HFFc6 (cell line): ENCODE data around the gene TLDC2. TPM values are rescaled to one million over a fixed set of nuclear protein-coding genes. Genes with fewer than 3 reads are reported as not detected.
A peak's percentile ranks its signal among the peaks of the same experiment; 100 is the strongest.

Experiments used
- DNase-seq: peaks from one replicate; pipeline ENCODE4 v3.0.0-alpha.2; 2018
- H3K27ac Mint-ChIP-seq: 2 replicates; pipeline ENCODE4 v1.8.0; 2020; ENCODE audit warnings: mild to moderate bottlenecking, mixed read lengths
- H3K27me3 Mint-ChIP-seq: 2 replicates; pipeline ENCODE4 v1.8.0; 2021; ENCODE audit warnings: mild to moderate bottlenecking, moderate library complexity, mixed read lengths; ENCODE audit not compliant: insufficient read depth
- H3K36me3 Mint-ChIP-seq: 2 replicates; pipeline ENCODE4 v1.8.0; 2021; ENCODE audit warnings: low read depth, mixed read lengths
- H3K4me1 Mint-ChIP-seq: 2 replicates; pipeline ENCODE4 v1.8.0; 2020; ENCODE audit warnings: low read depth, mixed read lengths
- H3K4me3 Mint-ChIP-seq: 2 replicates; pipeline ENCODE4 v1.8.0; 2020; ENCODE audit warnings: mild to moderate bottlenecking, moderate library complexity, mixed read lengths
- H3K9me3 Mint-ChIP-seq: 2 replicates; pipeline ENCODE4 v1.8.0; 2020; ENCODE audit warnings: mild to moderate bottlenecking, mixed read lengths
- CTCF ChIP-seq: fragments of 200-600 bp; sonication (generic); IDR thresholded peaks from 2 replicates; pipeline ENCODE4 v1.5.0; 2021; ENCODE audit warnings: antibody characterized with exemption, mild to moderate bottlenecking
- total RNA-seq, 6 experiments: library from RNA; stranded (reverse); fragmentation: NEBNext Ultra II Directional; extraction: Animal tissue kit (Norgen Biotek cat#: 25700); gene quantifications; 2 replicates in 1 of 6; 3 replicates in 5 of 6; pipeline ENCODE4 v1.2.3, GENCODE V29; 2021

Gene TLDC2
- total RNA-seq, 6 experiments from 2014 or later = 0.17 to 0.55 (median 0.39) TPM

GRCh38 chr20:36880741-36881250 is 4.9 kb downstream of the TLDC2 start:
- no peak for TF ChIP-seq CTCF
- H3K4me3 Mint-ChIP-seq = no peak overlapping the region
- H3K4me1 Mint-ChIP-seq = no peaks in the 10 kb centered on the region
- H3K27me3 Mint-ChIP-seq = peaks cover 11% of the 10 kb centered on the region
- H3K36me3 Mint-ChIP-seq = no peaks in the 10 kb centered on the region
- DNase-seq = no peak
- H3K27ac Mint-ChIP-seq = no peak overlapping the region
- no peaks in the 10 kb centered on the region for H3K9me3 Mint-ChIP-seq

GRCh38 chr20:36881331-36881730 is 5.4 kb downstream of the TLDC2 start:
- H3K27me3 Mint-ChIP-seq = peaks cover 11% of the 10 kb centered on the region
- no peak overlapping the region for H3K27ac Mint-ChIP-seq
- no peak for TF ChIP-seq CTCF
- H3K9me3 Mint-ChIP-seq = no peaks in the 10 kb centered on the region
- H3K4me3 Mint-ChIP-seq = no peak overlapping the region
- no peaks in the 10 kb centered on the region for H3K4me1 Mint-ChIP-seq
- H3K36me3 Mint-ChIP-seq = no peaks in the 10 kb centered on the region
- no peak for DNase-seq

GRCh38 chr20:36881888-36882287 is 6.0 kb downstream of the TLDC2 start:
- Mint-ChIP-seq H3K9me3 (no peaks in the 10 kb centered on the region), H3K27ac (no peak overlapping the region), H3K36me3 (no peaks in the 10 kb centered on the region), H3K27me3 (peaks cover 11% of the 10 kb centered on the region), H3K4me3 (no peak overlapping the region), H3K4me1 (peaks cover 3% of the 10 kb centered on the region)
- DNase-seq = no peak
- no peak for TF ChIP-seq CTCF

- Mint-ChIP-seq H3K36me3 (no peaks in the 10 kb centered on the region), H3K4me1 (peaks cover 15% of the 10 kb centered on the region), H3K27me3 (peaks cover 7% of the 10 kb centered on the region), H3K9me3 (no peaks in the 10 kb centered on the region), H3K27ac (no peak overlapping the region), H3K4me3 (no peak overlapping the region)
- no peak for DNase-seq
- TF ChIP-seq CTCF = no peak
These were observed 8.1 kb downstream of the TLDC2 start for GRCh38 chr20:36883977-36884535.

- H3K27me3 Mint-ChIP-seq = peaks cover 6% of the 10 kb centered on the region
- H3K4me3 Mint-ChIP-seq = no peak overlapping the region
- no peak for DNase-seq
- no peaks in the 10 kb centered on the region for H3K9me3 Mint-ChIP-seq
- no peak overlapping the region for H3K27ac Mint-ChIP-seq
- peak; percentile 43 for TF ChIP-seq CTCF
- no peaks in the 10 kb centered on the region for H3K36me3 Mint-ChIP-seq
- peaks cover 15% of the 10 kb centered on the region for H3K4me1 Mint-ChIP-seq
These were observed 9.4 kb downstream of the TLDC2 start for GRCh38 chr20:36885356-36885755.
